Sigmoid colon (tissue), 4 donors: ENCODE data around the gene NUB1.

Experiments
- CTCF ChIP-seq, 4 experiments: fragments of 450-650 bp in 3 of 4; fragments of 200-600 bp in 1 of 4; IDR thresholded peaks; one replicate each; pipeline ENCODE4 v1.5.1; 2016 to 2019; ENCODE audit warnings: antibody characterized with exemption in 4 of 4, mild to moderate bottlenecking in 3 of 4, moderate library complexity in 2 of 4
- EP300 ChIP-seq, 4 donors: sonication (generic); formaldehyde crosslinking; IDR thresholded peaks; one replicate each; pipeline ENCODE4 v1.6.1; 2017; ENCODE audit warnings: antibody characterized with exemption in 4 of 4
- POLR2A ChIP-seq, 2 donors: fragments of 450-650 bp; IDR thresholded peaks; one replicate each; pipeline ENCODE4 v1.6.1; 2016; ENCODE audit warnings: antibody characterized with exemption in 2 of 2, mild to moderate bottlenecking in 2 of 2, moderate library complexity in 2 of 2
- POLR2AphosphoS5 ChIP-seq, 4 donors: sonication (generic); formaldehyde crosslinking; IDR thresholded peaks; one replicate each; pipeline ENCODE4 v1.6.1; 2017; ENCODE audit warnings: antibody characterized with exemption in 4 of 4

- TF ChIP-seq CTCF (IDR thresholded peaks at IDR 0.05) (no peak), EP300 (IDR thresholded peaks at IDR 0.05) (no peak), POLR2A (IDR thresholded peaks at IDR 0.05) (no peak), POLR2AphosphoS5 (IDR thresholded peaks at IDR 0.05) (no peak)
Observed at GRCh38 chr7:151380199-151381097, 38.8 kb downstream of the NUB1 start.
